GM18526 (cell line): ENCODE data around the gene ANKRD30A.

Source experiments
- POLR2A ChIP-seq: IDR thresholded peaks from 3 replicates; pipeline ENCODE4 v1.6.1; 2011; ENCODE audit not compliant: insufficient read length; ENCODE audit errors: extremely low read depth

The ANKRD30A gene

GRCh38 chr10:37401225-37401624 is 275.8 kb downstream of the ANKRD30A start:
- no peak for TF ChIP-seq POLR2A

- TF ChIP-seq POLR2A = no peak
Observed at GRCh38 chr10:37403776-37404175, 278.4 kb downstream of the ANKRD30A start.
